ENCODE results near the gene ADD3. TPM values are rescaled to one million over a fixed set of nuclear protein-coding genes. Genes with fewer than 3 reads are reported as not detected.

Gene ADD3
- total and polyA plus RNA-seq, 7 donors: 4.2 to 26.3 (median 10.4) TPM

- TF ChIP-seq CTCF (IDR thresholded peaks at IDR 0.05): no peak
- peaks cover 21% of the 10 kb centered on the region for H3K4me1 ChIP-seq
- intact Hi-C loops (cut with DNase I): no loop called here
- DNase-seq (no peak), ATAC-seq (no peak)
- no peaks in the 10 kb centered on the region for H3K27me3 ChIP-seq (ENCODE audit: insufficient read depth in 3 of 3, low read length in 2 of 3)
- no peaks in the 10 kb centered on the region for H3K36me3 ChIP-seq (ENCODE audit: insufficient read depth in 1 of 2, low read depth in 1 of 2)
- H3K9me3 ChIP-seq: no peaks in the 10 kb centered on the region
- H3K4me3 ChIP-seq: no peak overlapping the region
- H3K27ac ChIP-seq: no peak overlapping the region
Observed at GRCh38 chr10:110039254-110039653, 31.5 kb downstream of the ADD3 start.

- H3K36me3 ChIP-seq (ENCODE audit: insufficient read depth in 1 of 2, low read depth in 1 of 2): no peaks in the 10 kb centered on the region
- no peaks in the 10 kb centered on the region for H3K27me3 ChIP-seq (ENCODE audit: insufficient read depth in 3 of 3, low read length in 2 of 3)
- no peak overlapping the region for H3K4me3 ChIP-seq
- ATAC-seq (no peak), DNase-seq (no peak)
- H3K27ac ChIP-seq: no peak overlapping the region
- intact Hi-C loops (cut with DNase I): no loop called here
- no peaks in the 10 kb centered on the region for H3K9me3 ChIP-seq
- TF ChIP-seq CTCF (IDR thresholded peaks at IDR 0.05): no peak
- WGBS, 3 donors: 86 to 95% (median 93%) methylated on average over 1 of the region's 1 CpG
- peaks cover 12% of the 10 kb centered on the region for H3K4me1 ChIP-seq
Observed at GRCh38 chr10:110040108-110040507, 32.3 kb downstream of the ADD3 start.

- no peak overlapping the region for H3K4me3 ChIP-seq
- H3K4me1 ChIP-seq: peaks cover 8% of the 10 kb centered on the region
- intact Hi-C loops (cut with DNase I): no loop called here
- TF ChIP-seq CTCF (IDR thresholded peaks at IDR 0.05): no peak
- H3K27ac ChIP-seq: no peak overlapping the region
- no peak for ATAC-seq
- H3K27me3 ChIP-seq (ENCODE audit: insufficient read depth in 3 of 3, low read length in 2 of 3): no peaks in the 10 kb centered on the region
- DNase-seq: no peak
- WGBS, 3 donors: 90 to 94% (median 91%) methylated on average over 9 of the region's 9 CpGs
- no peaks in the 10 kb centered on the region for H3K9me3 ChIP-seq
- H3K36me3 ChIP-seq (ENCODE audit: insufficient read depth in 1 of 2, low read depth in 1 of 2): no peaks in the 10 kb centered on the region
Observed at GRCh38 chr10:110040767-110041478, 33.1 kb downstream of the ADD3 start.

- H3K4me1 ChIP-seq: peaks cover 8% of the 10 kb centered on the region
- no peak overlapping the region for H3K27ac ChIP-seq
- H3K36me3 ChIP-seq (ENCODE audit: insufficient read depth in 1 of 2, low read depth in 1 of 2): no peaks in the 10 kb centered on the region
- 74 to 84% (median 77%) methylated on average over 3 of the region's 3 CpGs for WGBS, 3 donors
- H3K4me3 ChIP-seq: no peak overlapping the region
- TF ChIP-seq CTCF (IDR thresholded peaks at IDR 0.05): no peak
- no peaks in the 10 kb centered on the region for H3K27me3 ChIP-seq (ENCODE audit: insufficient read depth in 3 of 3, low read length in 2 of 3)
- ATAC-seq (no peak), DNase-seq (no peak)
- intact Hi-C loops (cut with DNase I): no loop called here
- no peaks in the 10 kb centered on the region for H3K9me3 ChIP-seq
Observed at GRCh38 chr10:110041479-110041829, 33.7 kb downstream of the ADD3 start.

- WGBS, 3 donors: 79 to 93% (median 91%) methylated on average over 3 of the region's 3 CpGs
- no peak for TF ChIP-seq CTCF (IDR thresholded peaks at IDR 0.05)
- Histone ChIP-seq H3K27ac (no peak overlapping the region), H3K27me3 (ENCODE audit: insufficient read depth in 3 of 3, low read length in 2 of 3) (no peaks in the 10 kb centered on the region), H3K9me3 (no peaks in the 10 kb centered on the region), H3K4me3 (no peak overlapping the region), H3K36me3 (ENCODE audit: insufficient read depth in 1 of 2, low read depth in 1 of 2) (no peaks in the 10 kb centered on the region), H3K4me1 (peaks cover 3% of the 10 kb centered on the region)
- no peak for ATAC-seq
- no peak for DNase-seq
- intact Hi-C loops (cut with DNase I): no loop called here
Observed at GRCh38 chr10:110042181-110042580, 34.4 kb downstream of the ADD3 start.

Data from psoas muscle (tissue), 8 donors.